GM10266 (cell line): ENCODE measurements around the gene RAP2A.

Source experiments
- DNase-seq: peaks from one replicate; pipeline ENCODE4 v3.0.0; 2012; ENCODE audit errors: extremely low spot score
- TF ChIP-seq, protein P1 (sequence below): IDR thresholded peaks from 2 replicates; pipeline ENCODE4 v1.5.1; 2012; ENCODE audit warnings: mild to moderate bottlenecking, low read depth; ENCODE audit not compliant: control insufficient read depth, insufficient read depth; ENCODE audit errors: missing control alignments

The RAP2A gene

DNA sequence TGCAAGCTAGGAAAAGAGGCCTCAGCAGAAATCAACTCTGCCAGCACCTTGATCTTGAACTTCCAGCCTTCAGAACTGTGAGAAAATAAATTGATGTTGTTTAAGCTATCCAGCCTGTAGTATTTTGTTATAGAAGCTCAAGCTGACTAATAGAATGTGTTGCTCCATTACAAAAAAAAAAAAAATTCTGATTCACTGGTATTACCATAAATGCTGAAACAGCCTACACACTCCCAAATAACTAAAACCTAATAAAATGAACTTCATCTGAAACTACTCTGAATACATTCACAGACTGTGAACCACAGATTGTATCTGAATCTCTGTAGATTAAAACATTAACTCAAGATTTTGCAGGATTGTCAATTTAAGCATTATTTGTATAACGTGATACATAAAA lies 49.5 kb downstream of the RAP2A start:
- no peak for DNase-seq
- TF ChIP-seq, protein P1, sequence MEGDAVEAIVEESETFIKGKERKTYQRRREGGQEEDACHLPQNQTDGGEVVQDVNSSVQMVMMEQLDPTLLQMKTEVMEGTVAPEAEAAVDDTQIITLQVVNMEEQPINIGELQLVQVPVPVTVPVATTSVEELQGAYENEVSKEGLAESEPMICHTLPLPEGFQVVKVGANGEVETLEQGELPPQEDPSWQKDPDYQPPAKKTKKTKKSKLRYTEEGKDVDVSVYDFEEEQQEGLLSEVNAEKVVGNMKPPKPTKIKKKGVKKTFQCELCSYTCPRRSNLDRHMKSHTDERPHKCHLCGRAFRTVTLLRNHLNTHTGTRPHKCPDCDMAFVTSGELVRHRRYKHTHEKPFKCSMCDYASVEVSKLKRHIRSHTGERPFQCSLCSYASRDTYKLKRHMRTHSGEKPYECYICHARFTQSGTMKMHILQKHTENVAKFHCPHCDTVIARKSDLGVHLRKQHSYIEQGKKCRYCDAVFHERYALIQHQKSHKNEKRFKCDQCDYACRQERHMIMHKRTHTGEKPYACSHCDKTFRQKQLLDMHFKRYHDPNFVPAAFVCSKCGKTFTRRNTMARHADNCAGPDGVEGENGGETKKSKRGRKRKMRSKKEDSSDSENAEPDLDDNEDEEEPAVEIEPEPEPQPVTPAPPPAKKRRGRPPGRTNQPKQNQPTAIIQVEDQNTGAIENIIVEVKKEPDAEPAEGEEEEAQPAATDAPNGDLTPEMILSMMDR = no peak

DNA sequence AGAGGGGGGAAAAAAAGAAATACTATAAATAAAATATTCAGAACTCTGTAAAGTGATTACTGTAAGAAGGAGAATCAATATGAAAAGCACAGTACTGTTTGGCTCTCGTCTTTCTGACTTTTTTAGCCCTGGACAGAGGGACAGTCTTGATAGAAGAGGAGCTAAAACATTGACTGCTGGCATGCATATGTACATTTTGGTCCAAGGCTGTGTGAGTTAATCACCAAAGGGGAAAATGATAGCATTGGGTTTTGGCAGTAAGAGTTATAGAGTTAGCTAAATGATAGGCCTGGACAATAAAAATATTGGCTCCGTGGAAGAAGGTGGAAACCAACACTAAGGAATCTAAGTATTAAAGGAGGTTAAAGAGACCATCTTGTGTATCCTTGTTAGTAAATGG lies 50.3 kb downstream of the RAP2A start:
- TF ChIP-seq, protein P1 = no peak
- DNase-seq = no peak

DNA sequence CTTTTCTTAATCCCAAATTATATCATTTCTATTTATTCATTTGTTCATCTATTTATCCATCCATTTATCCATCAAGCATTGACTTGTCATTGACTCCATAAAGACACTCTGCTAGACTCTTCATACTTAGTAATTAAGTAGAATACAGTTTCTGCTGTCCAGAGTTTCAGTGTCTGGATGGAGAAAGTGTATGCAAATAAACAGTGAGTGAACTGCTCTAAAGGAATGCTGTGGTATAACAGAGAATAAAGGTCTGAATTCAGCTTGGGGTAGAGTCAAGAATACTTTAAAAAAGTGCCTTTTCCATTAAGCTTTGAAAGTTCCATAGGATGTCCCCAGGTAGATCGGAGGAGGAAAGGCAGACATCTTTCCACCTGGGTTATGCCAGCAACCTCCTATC lies 51.4 kb downstream of the RAP2A start:
- TF ChIP-seq, protein P1 = no peak
- DNase-seq = no peak

DNA sequence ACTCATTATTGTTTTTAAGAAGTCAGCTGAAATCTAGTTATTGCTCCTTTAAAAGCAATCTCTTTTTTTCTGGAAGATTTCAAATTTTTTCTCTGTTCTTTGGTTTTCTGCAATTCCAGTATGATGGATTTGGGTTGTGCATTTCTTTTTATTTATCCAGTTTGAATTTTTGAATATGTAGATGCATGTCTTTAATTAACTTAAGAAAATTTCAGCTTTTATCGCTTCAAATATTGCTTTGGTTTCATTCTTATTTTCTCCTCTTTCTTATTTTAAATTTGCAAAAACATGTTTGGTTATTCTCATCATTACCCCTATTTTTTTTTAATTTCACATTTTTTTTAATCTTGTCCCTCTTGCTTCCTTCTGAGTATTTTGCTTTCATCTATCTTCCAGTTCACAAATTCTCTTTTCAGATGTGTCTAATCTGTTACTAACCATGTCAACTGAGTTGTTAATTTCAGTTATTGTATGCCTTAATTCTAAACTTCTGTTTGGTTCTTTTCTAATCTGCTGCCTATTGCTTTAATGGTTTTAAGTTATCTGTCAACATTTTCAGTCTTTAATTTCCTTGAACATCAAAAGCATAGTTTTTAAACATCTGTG lies 56.8 kb downstream of the RAP2A start:
- TF ChIP-seq, protein P1 = no peak

DNA sequence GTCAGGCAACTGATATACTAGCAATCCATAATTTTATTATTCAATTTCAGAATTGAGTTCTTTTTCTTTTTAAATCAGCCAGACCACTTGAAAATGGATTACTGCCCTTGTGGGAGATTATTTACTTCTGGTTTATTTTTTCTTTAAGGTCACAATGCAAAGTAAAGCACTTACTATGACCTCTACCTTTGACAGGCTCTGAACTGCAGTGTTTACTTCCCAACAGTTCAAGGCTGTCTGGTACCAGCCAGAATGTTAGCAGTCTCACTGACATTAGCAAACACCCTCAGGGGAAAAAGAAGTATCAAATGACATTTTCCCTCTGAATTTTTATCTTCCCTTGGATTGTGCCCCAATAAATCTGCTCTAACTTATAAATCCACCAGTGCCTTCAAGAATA lies 57.5 kb downstream of the RAP2A start:
- TF ChIP-seq, protein P1 = no peak
- DNase-seq = no peak

More for the DNA sequence above, 56.8 kb downstream of the RAP2A start:
- DNase-seq = no peak

DNA sequence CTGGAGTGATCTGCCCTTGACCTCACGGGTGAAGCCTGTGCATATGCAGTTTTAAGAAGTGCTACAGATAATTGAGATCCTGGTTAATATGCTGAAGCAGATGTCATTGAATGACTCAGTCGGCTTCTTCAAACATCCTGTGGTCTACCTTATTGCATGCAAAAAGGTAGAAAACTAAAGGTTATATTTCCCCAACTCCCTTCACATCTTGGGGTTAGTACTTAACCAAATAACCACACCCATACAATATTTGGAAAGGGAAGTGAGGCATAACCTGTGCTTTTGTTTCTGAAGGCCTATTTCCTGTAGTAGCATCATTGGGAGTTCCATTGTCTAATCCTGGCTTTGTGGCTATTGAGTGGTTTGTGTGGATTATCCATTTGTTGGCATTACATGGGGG lies 58.3 kb downstream of the RAP2A start:
- DNase-seq = no peak
- TF ChIP-seq, protein P1 = no peak

DNA sequence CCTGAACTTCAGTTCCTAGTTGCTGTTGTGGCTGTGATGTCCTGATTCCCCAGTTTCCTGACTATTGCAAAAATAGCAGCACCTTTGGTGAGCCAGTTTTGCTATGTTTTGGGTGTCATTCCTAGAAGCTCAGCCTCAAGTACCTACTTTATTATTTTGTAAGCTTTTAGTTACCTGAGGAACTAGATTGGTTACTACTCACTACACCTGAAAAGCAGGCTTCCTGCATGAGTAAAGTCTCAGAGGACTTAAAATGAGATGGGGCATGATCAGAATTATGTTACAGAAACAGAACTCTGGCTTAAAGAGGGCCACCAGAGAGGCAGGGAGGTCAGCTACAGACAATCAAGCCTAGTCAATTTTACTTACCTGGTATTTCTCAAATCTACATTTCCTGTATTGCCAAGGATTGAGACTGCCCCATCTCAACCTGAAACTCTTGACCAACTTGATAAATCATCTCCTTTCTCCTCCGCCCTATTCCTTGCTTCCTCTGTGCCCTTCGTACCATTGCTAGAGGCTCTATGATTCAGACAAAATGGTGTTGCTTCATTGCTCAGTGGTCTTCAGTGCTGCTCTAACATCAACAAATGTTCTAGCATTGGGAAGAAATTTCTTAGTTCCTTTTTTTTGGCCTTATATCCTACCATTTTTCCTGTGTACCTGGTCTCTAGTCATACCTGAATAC lies 58.9 kb downstream of the RAP2A start:
- TF ChIP-seq, protein P1 = no peak
- DNase-seq = no peak
